ENCODE data around the gene FAM110A.
"Not testable (repeated sequence)": the region's sequence is repeated elsewhere in the genome, so short reads cannot be mapped to it uniquely, and the experiment has no call there.

FAM110A gene

DNA sequence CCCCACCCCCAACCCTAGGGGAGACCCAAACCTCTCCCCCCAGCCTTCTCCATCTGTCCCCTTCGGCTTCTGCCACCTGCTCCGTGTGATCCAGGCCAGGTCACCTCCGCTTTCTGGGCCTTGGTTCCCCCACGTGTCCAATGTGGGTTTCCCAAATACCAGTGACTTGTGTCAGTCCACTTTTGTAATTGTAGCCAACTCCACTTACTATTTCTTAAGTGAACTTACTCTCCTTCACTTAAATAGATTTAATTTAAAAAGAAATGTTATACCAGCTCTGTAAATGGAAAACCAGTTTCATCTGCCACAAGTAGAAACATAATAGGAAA is 10.0 kb upstream of the FAM110A start:
- no peak for DNase-seq (ENCODE audit: low read depth in 2 of 2)

- DNase-seq (ENCODE audit: low read depth in 2 of 2), result no peak
Observed at GRCh38 chr20:824490-824889, 9.0 kb upstream of the FAM110A start.

DNA sequence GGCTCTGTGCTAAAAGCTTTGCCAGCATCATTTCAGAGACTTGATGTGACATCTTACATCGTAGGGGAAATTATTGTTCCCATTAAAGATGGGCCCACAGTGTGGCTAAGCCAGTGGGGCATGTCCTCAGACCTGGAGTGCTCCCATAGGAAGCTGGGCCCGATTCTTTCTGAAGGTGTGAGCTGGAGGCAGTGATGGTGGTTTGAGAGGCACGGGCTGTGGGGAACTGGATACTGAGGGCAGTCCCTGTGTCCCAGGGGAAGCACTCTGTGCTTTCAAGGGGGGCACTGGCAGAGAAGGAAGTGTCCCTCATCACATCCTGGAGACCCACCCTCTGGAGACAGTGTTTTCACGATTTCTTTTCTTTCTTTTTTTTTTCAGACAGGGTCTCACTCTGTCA is 8.6 kb upstream of the FAM110A start:
- DNase-seq (ENCODE audit: low read depth in 2 of 2), result no peak

DNA sequence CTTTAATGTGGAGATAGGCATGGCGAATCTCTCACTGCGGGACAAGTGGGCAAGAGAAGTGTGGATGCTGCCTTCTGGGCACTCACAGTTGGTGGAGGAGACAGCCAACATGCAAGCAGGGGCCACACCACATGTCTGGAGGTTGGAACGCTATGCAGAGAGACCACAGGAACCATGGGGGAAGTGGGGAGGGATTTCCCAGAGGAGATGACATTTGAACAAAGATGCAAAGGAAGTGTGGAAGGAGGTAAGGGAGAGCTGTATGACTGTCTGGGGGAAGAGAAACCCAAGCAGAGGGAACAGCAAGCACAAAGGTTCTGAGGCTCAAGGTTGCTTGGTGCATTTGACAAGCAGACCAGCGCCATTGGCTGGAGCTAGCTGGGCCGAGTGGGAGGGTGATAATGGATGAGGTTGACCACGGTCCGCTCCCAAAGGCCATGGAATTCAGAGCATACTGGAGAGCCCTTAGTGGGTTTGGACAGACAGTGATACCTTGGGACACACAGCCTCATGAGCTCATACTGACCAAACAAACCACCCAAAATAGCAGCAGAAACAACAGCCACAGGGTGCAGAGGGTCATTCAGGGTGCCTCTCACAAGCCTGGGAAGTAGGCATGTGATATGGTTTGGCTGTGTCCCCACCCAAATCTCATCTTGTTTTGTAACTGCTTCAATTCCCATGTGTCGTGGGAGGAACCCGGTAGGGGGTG is 7.6 kb upstream of the FAM110A start:
- DNase-seq (ENCODE audit: low read depth in 2 of 2), result no peak

DNA sequence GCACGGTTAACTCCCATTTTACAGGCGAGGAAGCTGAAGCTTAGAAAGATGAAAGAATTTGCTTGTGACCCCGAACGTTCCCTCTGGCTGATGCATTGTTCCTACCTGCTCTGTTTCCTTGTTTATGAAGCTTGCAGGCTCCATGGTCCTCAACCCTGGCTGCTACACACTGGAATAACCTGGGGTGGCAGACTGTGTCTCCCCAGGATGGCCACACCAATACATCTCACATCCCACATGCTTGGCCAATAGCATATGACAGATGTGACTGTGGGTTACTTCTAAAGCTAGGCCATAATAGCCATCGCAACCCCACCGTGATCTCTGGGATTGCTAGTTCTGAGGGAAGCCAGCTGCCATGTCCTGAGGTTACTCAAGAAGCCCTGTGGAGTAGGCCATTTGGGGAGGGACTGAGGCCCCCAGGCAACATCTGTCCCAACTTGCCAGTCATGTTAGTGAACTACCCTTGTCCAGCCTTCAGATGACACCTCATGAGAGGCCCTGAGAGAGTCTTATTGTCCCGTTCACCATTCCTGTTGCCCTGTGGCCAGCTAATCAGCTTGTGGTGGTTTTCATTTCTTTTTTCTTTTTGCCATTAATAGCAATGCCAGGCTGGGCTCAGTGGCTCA is 6.7 kb upstream of the FAM110A start:
- no peak for DNase-seq (ENCODE audit: low read depth in 2 of 2)

GRCh38 chr20:827981-828380 is 5.5 kb upstream of the FAM110A start:
- DNase-seq (ENCODE audit: low read depth in 2 of 2), result not testable (repeated sequence)

- DNase-seq (ENCODE audit: low read depth in 2 of 2), result no peak
Observed at GRCh38 chr20:828987-829386, 4.5 kb upstream of the FAM110A start.

DNA sequence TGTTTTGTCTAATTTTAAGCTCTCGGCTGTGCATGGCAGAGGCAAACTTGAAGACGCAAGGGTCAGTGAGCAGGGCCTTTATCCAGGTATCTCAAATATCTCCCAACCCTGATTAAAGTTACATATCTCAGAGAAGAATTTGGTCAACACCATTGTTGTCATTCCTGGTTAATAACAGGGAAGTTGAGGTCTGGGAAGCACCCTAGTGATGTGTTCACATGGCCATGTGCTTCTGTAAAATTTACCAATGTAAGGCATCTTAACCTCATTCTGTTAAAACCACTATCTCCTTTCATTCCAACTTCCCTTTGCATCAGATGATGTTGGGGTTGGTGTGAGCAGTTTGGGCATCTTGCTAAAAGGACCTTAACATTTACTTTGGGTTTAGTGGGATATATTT is 4.0 kb upstream of the FAM110A start:
- DNase-seq (ENCODE audit: low read depth in 2 of 2), result no peak

DNA sequence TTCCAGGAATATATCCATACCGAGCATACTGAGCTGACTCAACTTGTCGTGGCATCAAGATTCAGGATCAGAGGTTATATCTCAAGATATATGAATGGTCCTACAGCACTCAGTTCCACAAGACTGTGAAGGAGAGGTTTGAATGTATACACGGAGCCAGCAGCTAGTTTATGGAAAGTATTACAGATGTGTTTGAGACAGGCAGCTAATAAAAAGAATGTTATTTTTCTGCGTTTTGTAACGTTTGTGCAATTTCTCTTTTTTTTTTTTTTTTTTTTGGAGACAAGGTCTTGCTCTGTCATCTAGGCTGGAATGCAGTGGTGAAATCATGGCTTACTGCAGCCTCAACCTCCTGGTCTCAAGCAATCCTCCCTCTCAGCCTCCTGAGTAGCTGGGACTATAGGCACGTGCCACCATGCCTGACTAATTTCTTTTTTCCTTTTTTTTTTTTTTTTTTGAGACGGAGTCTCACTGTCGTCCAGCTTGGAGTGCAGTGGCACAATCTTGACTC is 3.4 kb upstream of the FAM110A start:
- DNase-seq (ENCODE audit: low read depth in 2 of 2), result no peak

DNA sequence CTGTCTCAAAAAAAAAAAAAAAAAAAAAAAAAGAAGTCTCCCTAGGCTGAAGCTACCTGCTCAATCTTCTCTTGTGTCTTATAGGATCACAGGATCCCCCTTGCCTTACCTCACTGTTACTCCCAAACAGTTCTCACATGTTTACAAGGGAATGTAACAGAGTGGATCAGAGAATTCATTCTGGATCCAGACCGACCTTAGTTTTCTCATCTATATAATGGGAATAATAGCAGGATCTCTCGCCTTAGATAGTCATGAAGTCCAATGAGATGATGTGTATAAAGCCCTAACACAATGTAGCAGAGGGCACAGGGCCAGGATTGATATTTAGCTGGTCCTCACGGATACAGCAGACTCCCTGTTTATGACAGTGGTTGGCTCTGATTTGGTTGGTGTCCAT is 2.3 kb upstream of the FAM110A start:
- DNase-seq (ENCODE audit: low read depth in 2 of 2), result no peak

GRCh38 chr20:831956-832355 is 1.6 kb upstream of the FAM110A start:
- DNase-seq (ENCODE audit: low read depth in 2 of 2), result no peak

DNA sequence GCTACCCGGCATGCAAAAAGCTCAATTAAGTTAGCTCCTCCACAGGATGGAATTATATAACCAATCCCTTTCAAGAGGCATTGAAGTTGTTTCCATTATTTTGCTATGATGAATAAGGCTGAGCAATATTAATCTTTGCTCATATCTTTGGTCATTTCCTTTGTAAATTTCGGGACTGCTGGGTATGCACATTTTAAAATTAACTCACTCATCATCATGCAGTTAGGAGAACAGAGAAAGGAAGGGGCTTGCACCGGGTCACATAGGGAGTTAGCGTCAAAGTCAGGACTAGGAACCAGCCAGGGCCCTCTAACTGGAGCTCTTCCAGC is 430 bp upstream of the FAM110A start:
- DNase-seq (ENCODE audit: low read depth in 2 of 2), result no peak

- DNase-seq (ENCODE audit: low read depth in 2 of 2), result no peak
Observed at GRCh38 chr20:834151-834746, 734 bp downstream of the FAM110A start.

- no peak for DNase-seq (ENCODE audit: low read depth in 2 of 2)
Observed at GRCh38 chr20:835608-836045, 2.1 kb downstream of the FAM110A start.

DNA sequence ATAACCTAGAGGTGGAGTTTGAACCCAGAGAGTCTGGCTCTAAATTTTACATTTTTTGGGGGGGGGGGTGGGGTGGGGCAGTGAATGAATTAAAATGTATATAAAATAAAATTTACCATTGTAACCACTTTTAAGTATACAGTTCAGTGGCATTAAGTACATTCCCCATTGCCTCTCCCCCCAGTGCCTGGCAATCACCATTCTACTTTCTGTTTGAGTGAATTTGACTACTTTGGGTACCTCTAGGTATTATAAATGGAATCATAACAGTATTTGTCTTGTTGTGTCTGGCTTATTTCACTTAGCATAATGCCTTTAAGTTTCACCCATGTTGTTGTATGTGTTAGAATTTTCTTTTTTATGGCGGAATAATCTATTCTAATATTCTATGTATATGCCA is 2.7 kb downstream of the FAM110A start:
- DNase-seq (ENCODE audit: low read depth in 2 of 2), result no peak

GRCh38 chr20:839015-839414 is 5.5 kb downstream of the FAM110A start:
- DNase-seq (ENCODE audit: low read depth in 2 of 2), result no peak

DNA sequence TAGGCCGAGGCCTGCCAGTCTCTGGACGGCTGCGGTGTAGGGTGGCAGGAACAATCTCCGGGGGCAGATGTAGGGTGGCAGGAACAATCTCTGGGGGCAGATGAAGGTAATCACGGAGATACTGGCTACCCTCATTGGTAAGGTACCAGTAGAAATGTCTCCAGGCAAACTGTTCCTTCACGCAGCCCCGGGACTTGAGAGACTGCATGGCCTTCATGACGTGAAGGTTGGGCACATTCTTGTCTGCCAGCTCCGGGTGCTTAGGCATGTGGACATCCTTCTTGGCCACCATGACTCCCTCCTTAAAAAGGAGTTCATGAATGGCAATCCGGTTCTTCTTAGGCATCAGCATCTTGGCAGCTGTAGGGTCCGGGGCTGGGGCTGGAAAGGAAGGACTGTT is 6.1 kb downstream of the FAM110A start:
- no peak for DNase-seq (ENCODE audit: low read depth in 2 of 2)

DNA sequence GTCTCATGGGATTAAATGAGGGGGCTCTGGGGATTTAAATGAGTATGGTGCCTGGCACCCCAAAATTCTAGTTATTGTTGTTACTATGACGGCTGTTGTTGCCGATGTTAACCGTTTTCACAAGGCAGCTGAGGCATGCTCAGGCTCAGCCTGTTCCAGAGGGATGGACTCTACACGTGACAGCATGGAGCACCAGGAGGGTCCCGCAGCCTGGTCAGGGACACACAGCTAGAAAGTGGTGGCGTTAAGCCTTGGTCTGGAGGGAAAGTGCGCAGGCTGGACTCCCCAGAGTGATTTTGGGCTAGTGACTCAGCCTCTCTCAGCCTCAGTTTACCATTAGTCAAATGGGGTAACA is 7.0 kb downstream of the FAM110A start:
- DNase-seq (ENCODE audit: low read depth in 2 of 2), result no peak

GRCh38 chr20:840858-841567 is 7.5 kb downstream of the FAM110A start:
- no peak for DNase-seq (ENCODE audit: low read depth in 2 of 2)

DNA sequence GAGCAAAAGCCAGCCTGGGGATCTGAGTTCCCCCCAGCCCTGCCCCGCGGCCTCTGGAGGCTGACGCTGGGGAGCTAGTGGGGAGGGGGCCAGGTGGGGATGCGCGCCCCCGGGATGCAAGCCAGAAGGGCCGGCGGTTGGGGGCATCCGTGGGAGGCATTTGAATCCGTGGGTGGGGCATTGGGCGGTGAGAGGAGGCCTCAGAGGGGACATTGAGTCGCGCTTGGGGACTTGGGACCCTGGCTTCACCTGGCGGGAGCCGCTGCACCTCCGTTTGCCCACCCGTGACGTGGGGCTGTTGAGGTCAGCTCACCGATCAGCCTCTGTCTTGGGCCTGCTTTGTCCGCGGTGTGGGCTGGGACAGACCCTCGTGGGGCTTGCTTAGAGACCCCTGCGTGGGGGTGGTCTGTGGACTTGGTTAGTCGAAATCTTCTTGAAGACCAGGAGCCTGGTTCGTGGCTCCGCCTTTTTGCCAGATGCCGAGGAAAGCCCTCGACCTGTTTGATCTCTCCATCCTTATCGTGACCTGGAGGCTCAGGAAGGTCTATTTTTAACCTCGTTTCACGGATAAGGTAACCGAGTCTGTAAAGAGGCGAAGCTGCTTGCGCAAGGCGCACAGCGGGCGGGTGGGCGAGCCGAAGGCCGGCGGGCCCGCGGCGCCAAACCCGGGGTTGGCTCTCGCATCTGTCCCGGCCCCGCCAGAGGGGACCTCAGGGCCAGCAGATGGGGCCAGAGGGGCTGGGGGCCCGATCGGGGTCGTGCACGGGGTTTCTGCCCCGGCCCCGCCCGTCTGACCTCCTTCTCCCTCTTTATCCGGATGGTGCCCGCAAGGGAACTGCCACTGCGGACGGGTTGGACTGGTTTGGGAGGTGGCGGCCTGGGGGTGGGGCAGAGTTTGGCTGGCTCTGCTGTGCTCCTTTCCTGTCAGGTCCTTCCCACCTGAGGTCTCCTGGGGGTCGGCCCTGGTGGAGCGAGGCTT is 8.3 kb downstream of the FAM110A start:
- no peak for DNase-seq (ENCODE audit: low read depth in 2 of 2)

GRCh38 chr20:842547-842940 is 9.0 kb downstream of the FAM110A start:
- no peak for DNase-seq (ENCODE audit: low read depth in 2 of 2)

GRCh38 chr20:843912-844311 is 10.4 kb downstream of the FAM110A start:
- no peak for DNase-seq (ENCODE audit: low read depth in 2 of 2)
